DOHH2 (cell line): ENCODE measurements around the gene SSBP1.

Experiments
- CTCF ChIP-seq: fragments of 200-600 bp; sonication (generic); IDR thresholded peaks from one replicate; pipeline ENCODE4 v1.5.1; 2014; ENCODE audit warnings: antibody characterized with exemption, mild to moderate bottlenecking, low read depth, low read length; ENCODE audit not compliant: poor library complexity, severe bottlenecking
- EZH2phosphoT487 ChIP-seq: fragments of 200-600 bp; sonication (generic); IDR thresholded peaks from 2 replicates; pipeline ENCODE4 v1.6.1; 2017; ENCODE audit warnings: borderline replicate concordance, mild to moderate bottlenecking, antibody characterized with exemption, low read length, moderate library complexity, mixed read lengths

DNA sequence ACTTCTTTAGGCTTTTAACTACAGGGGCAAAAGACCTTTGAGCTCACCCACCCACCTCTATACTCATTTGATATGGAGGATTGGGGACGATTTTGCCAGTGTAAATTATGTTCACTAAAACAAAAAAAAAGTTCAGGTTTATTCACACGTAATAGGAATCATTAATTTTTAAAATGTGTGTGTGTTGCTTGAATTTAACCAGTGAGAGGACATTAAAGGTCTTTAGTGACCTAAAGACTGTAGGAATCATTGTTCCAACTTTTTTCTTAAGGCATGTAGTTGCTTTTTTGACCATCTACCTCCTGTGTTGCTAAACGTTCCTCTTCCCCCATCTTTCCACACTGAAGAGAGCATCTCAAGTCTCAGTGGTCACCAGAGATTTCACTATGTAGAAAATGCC, 1.1 kb downstream of the SSBP1 start:
- TF ChIP-seq CTCF = no peak
- no peak for TF ChIP-seq EZH2phosphoT487
